Measurements from ENCODE around the gene PSG3. TPM values are rescaled to one million over a fixed set of nuclear protein-coding genes. Genes with fewer than 3 reads are reported as not detected.
A peak's percentile ranks its signal among the peaks of the same experiment; 100 is the strongest.
"Not testable (repeated sequence)": the region's sequence is repeated elsewhere in the genome, so short reads cannot be mapped to it uniquely, and the experiment has no call there.

Gene PSG3
- polyA plus RNA-seq, 2 of the 4 experiments (the other 2 are of a cell fraction), result not detected

DNA sequence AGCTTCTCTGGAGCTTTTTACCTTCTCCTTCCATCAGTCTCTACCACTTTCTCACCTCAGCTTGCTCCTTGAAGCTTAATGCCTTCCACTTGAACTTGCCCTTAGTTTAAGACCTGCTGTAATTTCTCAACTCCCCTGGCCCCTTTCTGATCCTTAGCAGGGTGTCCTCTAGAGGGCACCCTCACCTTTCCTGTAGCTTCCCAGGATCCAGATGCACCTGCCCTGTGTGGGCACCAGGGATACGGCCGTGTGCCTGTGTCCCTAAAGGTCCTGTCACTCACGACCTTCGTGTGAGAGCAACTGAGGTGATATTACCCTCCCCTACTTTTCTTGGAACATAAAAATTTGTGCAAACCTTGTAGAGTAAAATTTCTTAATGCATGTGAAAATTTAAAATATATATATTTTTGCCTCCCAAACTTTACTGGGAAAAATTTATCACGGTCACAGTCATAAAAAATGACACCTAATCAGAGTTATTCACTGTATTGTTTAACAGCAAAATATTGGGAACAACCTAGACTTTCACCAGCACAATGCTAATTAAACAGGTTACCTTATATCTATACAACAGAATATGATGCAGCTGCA is 46.4 kb downstream of the PSG3 start (continued):
- TF ChIP-seq HMGXB4 (CRISPR knock-in tag; IDR thresholded peaks at IDR 0.05; ENCODE audit: borderline replicate concordance) (0 out of 2 replicates have a peak, but pooled peaks have one; percentile 7), ZFP36 (IDR thresholded peaks at IDR 0.05; ENCODE audit: borderline replicate concordance, partially characterized antibody) (no peak)

DNA sequence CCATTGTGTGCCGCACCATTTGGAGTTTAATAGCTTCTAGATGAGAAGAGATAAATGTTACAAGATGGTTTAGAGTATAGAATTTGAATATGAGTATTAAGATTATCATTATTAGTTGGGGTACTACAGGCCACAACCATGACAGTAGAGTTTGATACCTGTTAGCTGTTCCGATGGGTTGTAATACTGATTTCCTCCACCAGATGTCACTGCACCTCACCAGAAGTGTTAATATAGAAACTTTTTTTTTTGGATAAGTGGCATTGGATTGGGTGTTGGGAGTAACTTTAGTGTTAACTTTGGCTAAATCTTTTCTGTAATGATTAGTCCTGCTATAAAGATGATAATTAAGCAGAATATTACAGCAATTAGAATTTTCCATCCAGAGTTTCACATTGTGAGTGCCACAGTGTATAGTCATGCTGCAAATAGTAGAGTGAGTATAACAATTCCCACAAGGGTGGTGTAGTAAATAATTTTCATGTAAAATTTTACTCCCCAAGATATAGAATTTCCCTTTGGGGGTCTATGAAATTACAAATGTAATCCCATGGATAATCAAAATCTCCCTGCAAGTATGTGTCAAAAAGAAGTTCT is 56.3 kb downstream of the PSG3 start:
- peak; percentile 54 to 63 for DNase-seq (ENCODE audit: low read depth in 1 of 2, low spot score in 1 of 2)
- no peak overlapping the region for H3K4me2 ChIP-seq
- FAIRE-seq, result peak; percentile 100
- H3K9me3 ChIP-seq, result peaks cover 12% of the 10 kb centered on the region
- TF ChIP-seq MAZ (IDR thresholded peaks at IDR 0.05; ENCODE audit: borderline replicate concordance, low read depth, low read length) (no peak), EHF (CRISPR knock-in tag; IDR thresholded peaks at IDR 0.05) (no peak), RAD21 (conservative IDR thresholded peaks at IDR 0.05 in 1 of 2, IDR thresholded peaks at IDR 0.05 in 1 of 2) (peak; percentile 64 to 79), SMC3 (IDR thresholded peaks at IDR 0.05) (peak; percentile 72), FOSL2 (IDR thresholded peaks at IDR 0.05) (no peak), FOSL2 (CRISPR knock-in tag; IDR thresholded peaks at IDR 0.05) (no peak), EP300 (IDR thresholded peaks at IDR 0.05) (no peak), HOXB5 (CRISPR knock-in tag; IDR thresholded peaks at IDR 0.05) (no peak), CTCF (IDR thresholded peaks at IDR 0.05) (peak; percentile 88)
- POLR2A ChIA-PET, result no interaction called here
- no peak overlapping the region for H3K27ac ChIP-seq
- no peak overlapping the region for H3K4me3 ChIP-seq
- WGBS (ENCODE audit: missing lambda C conversion rate), result 51% methylated on average over 2 of the region's 2 CpGs
- H3K4me1 ChIP-seq, result no peaks in the 10 kb centered on the region
- ATAC-seq, result peak in 1 of 2 experiments; percentile 70; a peak in 3 of 6 replicates
- CTCF ChIA-PET, result interaction anchor here (0.6 to 7.9 kb wide), 24 partner anchors 9 to 900 kb away, joined by 3 to 135 read pairs (median 4); no protein-coding TSS in a partner anchor

DNA sequence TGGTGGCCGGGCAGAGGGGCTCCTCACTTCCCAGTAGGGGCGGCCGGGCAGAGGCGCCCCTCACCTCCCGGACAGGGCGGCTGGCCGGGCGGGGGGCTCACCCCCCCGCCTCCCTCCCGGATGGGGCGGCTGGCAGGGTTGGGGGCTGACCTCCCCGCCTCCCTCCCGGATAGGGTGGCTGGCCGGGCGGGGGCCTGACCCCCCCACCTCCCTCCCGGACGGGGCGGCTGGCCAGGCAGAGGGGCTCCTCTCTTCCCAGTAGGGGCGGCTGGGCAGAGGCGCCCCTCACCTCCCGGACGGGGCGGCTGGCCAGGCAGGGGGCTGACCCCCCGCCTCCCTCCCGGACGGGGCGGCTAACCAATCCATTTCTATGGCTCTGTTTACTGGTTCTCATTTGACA is 64.0 kb downstream of the PSG3 start:
- FAIRE-seq; H3K4me1 ChIP-seq; POLR2A ChIA-PET; H3K4me2 ChIP-seq; H3K27ac ChIP-seq; DNase-seq (ENCODE audit: low read depth in 1 of 2, low spot score in 1 of 2); ATAC-seq; H3K4me3 ChIP-seq: not testable (repeated sequence)
- peaks cover 15% of the 10 kb centered on the region; the same call in 2 of the 3 replicates for H3K9me3 ChIP-seq
- CTCF ChIA-PET, result interaction anchor here (1.5 kb wide), 1 partner anchor 17 kb away, joined by 7 read pairs; no protein-coding TSS in a partner anchor
- 61% methylated on average over 7 of the region's 27 CpGs for WGBS (ENCODE audit: missing lambda C conversion rate)

- ATAC-seq; H3K4me1 ChIP-seq; H3K4me3 ChIP-seq; POLR2A ChIA-PET; DNase-seq (ENCODE audit: low read depth in 1 of 2, low spot score in 1 of 2); FAIRE-seq; H3K4me2 ChIP-seq; H3K27ac ChIP-seq: not testable (repeated sequence)
- WGBS (ENCODE audit: missing lambda C conversion rate), result 1% methylated on average over 1 of the region's 1 CpG
- peak; percentile 96 for TF ChIP-seq MAFK (IDR thresholded peaks at IDR 0.05; ENCODE audit: partially characterized antibody)
- peaks cover 15% of the 10 kb centered on the region; the same call in 2 of the 3 replicates for H3K9me3 ChIP-seq
- CTCF ChIA-PET, result interaction anchor here (1.2 kb wide), 1 partner anchor 19 kb away, joined by 3 read pairs; no protein-coding TSS in a partner anchor
These were observed 65.7 kb downstream of the PSG3 start for GRCh38 chr19:42674549-42674948.

Other genes starting within 250 kb of the PSG3 start
- gene CEACAM1, start 212.0 kb downstream of the PSG3 start, polyA plus RNA-seq (2011; rRNA removed), result 8.9 and 10.1 TPM in 2 replicates
- 0.43 to 0.88 TPM (median 0.52 TPM) in 3 replicates for gene CEACAM1, start 212.0 kb downstream of the PSG3 start, polyA plus RNA-seq (2017; fragmentation: RNase III; extraction: RNeasy Plus Mini Kit Qiagen cat#74134 plus additional on column Dnase treatment)
- not detected in 2 replicates for gene CEACAM8, start 145.6 kb downstream of the PSG3 start, polyA plus RNA-seq (2011; rRNA removed)
- gene CEACAM8, start 145.6 kb downstream of the PSG3 start, polyA plus RNA-seq (2017; fragmentation: RNase III; extraction: RNeasy Plus Mini Kit Qiagen cat#74134 plus additional on column Dnase treatment), result not detected in 3 replicates
- 0.04 TPM in 1 of 2 replicates, not detected in the other for gene PSG8, start 25.2 kb upstream of the PSG3 start, polyA plus RNA-seq (2011; rRNA removed)
- gene PSG8, start 25.2 kb upstream of the PSG3 start, polyA plus RNA-seq (2017; fragmentation: RNase III; extraction: RNeasy Plus Mini Kit Qiagen cat#74134 plus additional on column Dnase treatment), result not detected in 3 replicates
- gene PSG1, start 139.2 kb upstream of the PSG3 start, polyA plus RNA-seq (2011; rRNA removed), result 0.16 and 0.22 TPM in 2 replicates
- gene PSG1, start 139.2 kb upstream of the PSG3 start, polyA plus RNA-seq (2017; fragmentation: RNase III; extraction: RNeasy Plus Mini Kit Qiagen cat#74134 plus additional on column Dnase treatment), result 0.28 to 0.41 TPM (median 0.30 TPM) in 3 replicates
- gene PSG6, start 177.4 kb upstream of the PSG3 start, polyA plus RNA-seq (2011; rRNA removed), result 0.05 TPM in 1 of 2 replicates, not detected in the other
- not detected in 3 replicates for gene PSG6, start 177.4 kb upstream of the PSG3 start, polyA plus RNA-seq (2017; fragmentation: RNase III; extraction: RNeasy Plus Mini Kit Qiagen cat#74134 plus additional on column Dnase treatment)
- gene PSG7, start 196.7 kb upstream of the PSG3 start, polyA plus RNA-seq (2011; rRNA removed), result not detected in 2 replicates
- 0.07 TPM in 1 of 3 replicates, not detected in the others for gene PSG7, start 196.7 kb upstream of the PSG3 start, polyA plus RNA-seq (2017; fragmentation: RNase III; extraction: RNeasy Plus Mini Kit Qiagen cat#74134 plus additional on column Dnase treatment)